Measurements from ENCODE around the gene AGAP3. TPM values are rescaled to one million over a fixed set of nuclear protein-coding genes. Genes with fewer than 3 reads are reported as not detected.

AGAP3 gene
- 10 to 100 TPM in 1 of 2 donors, 1 to 10 TPM in 1; 3.9 to 27.0 TPM for total RNA-seq
- polyA plus RNA-seq = 10 to 100 TPM; 10.1 to 25.2 TPM

- Histone ChIP-seq H3K4me1 (ENCODE audit: control insufficient read depth in 4 of 4, insufficient read depth in 4 of 4, low read length in 3 of 4) (peaks cover 20 to 66% (median 50%) of the 10 kb centered on the region in 4 donors), H3K9me3 (ENCODE audit: control insufficient read depth in 4 of 4, low read length in 3 of 4) (no peaks in the 10 kb centered on the region), H3K4me3 (ENCODE audit: low read depth in 1 of 3, low read length in 3 of 3) (peak within 1 kb of the TSS; percentile 75 to 91 (median 83)), H3K27ac (ENCODE audit: low read depth in 1 of 2, low read length in 2 of 2) (peak within 1 kb of the TSS; percentile 81 to 93), H3K9ac (ENCODE audit: low read depth in 1 of 2, low read length in 2 of 2) (peak within 1 kb of the TSS; percentile 67 to 81), H3K27me3 (ENCODE audit: control insufficient read depth in 4 of 4, insufficient read depth in 4 of 4, low read length in 3 of 4) (no peaks in the 10 kb centered on the region), H3K36me3 (ENCODE audit: control insufficient read depth in 4 of 4, insufficient read depth in 3 of 4, low read depth in 1 of 4, low read length in 3 of 4) (peaks cover 0 to 1% (median 0%) of the 10 kb centered on the region in 4 donors)
- WGBS = 2% methylated on average over 83 of the region's 84 CpGs
- DNase-seq (ENCODE audit: low spot score) = peak; percentile 76
- TF ChIP-seq, protein P1, sequence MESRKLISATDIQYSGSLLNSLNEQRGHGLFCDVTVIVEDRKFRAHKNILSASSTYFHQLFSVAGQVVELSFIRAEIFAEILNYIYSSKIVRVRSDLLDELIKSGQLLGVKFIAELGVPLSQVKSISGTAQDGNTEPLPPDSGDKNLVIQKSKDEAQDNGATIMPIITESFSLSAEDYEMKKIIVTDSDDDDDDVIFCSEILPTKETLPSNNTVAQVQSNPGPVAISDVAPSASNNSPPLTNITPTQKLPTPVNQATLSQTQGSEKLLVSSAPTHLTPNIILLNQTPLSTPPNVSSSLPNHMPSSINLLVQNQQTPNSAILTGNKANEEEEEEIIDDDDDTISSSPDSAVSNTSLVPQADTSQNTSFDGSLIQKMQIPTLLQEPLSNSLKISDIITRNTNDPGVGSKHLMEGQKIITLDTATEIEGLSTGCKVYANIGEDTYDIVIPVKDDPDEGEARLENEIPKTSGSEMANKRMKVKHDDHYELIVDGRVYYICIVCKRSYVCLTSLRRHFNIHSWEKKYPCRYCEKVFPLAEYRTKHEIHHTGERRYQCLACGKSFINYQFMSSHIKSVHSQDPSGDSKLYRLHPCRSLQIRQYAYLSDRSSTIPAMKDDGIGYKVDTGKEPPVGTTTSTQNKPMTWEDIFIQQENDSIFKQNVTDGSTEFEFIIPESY (IDR thresholded peaks at IDR 0.05) = no peak
- TF ChIP-seq SP1 (IDR thresholded peaks at IDR 0.05) = peak; percentile 46
- TF ChIP-seq EGR1 (IDR thresholded peaks at IDR 0.05; ENCODE audit: low read depth in 2 of 2) = peak in 1 of 2 donors; percentile 64
- TF ChIP-seq FOXA2 (IDR thresholded peaks at IDR 0.05) = no peak
- TF ChIP-seq TAF1 (conservative IDR thresholded peaks at IDR 0.05) = no peak
- no peak for TF ChIP-seq HNF4G (IDR thresholded peaks at IDR 0.05)
- TF ChIP-seq, protein P2, sequence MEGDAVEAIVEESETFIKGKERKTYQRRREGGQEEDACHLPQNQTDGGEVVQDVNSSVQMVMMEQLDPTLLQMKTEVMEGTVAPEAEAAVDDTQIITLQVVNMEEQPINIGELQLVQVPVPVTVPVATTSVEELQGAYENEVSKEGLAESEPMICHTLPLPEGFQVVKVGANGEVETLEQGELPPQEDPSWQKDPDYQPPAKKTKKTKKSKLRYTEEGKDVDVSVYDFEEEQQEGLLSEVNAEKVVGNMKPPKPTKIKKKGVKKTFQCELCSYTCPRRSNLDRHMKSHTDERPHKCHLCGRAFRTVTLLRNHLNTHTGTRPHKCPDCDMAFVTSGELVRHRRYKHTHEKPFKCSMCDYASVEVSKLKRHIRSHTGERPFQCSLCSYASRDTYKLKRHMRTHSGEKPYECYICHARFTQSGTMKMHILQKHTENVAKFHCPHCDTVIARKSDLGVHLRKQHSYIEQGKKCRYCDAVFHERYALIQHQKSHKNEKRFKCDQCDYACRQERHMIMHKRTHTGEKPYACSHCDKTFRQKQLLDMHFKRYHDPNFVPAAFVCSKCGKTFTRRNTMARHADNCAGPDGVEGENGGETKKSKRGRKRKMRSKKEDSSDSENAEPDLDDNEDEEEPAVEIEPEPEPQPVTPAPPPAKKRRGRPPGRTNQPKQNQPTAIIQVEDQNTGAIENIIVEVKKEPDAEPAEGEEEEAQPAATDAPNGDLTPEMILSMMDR (IDR thresholded peaks at IDR 0.05; ENCODE audit: low read depth, low read length, missing input control) = no peak
- TF ChIP-seq GABPA (IDR thresholded peaks at IDR 0.05 in 1 of 2, conservative IDR thresholded peaks at IDR 0.05 in 1 of 2) = peak in 1 of 2 donors; percentile 17
- TF ChIP-seq REST (IDR thresholded peaks at IDR 0.05) = peak; percentile 77
- no peak for TF ChIP-seq JUND (IDR thresholded peaks at IDR 0.05)
- peak; percentile 9 to 12 for TF ChIP-seq RXRA (IDR thresholded peaks at IDR 0.05)
- no peak for TF ChIP-seq MAX (IDR thresholded peaks at IDR 0.05)
These were observed at the start of gene AGAP3 for GRCh38 chr7:151085691-151086620. TSS of gene AGAP3 (plus strand) at chr7:151086475. CDS start at chr7:151086742, 267 bp downstream.
